Measurements from ENCODE around the gene BRF1.
"Not testable (repeated sequence)": the region's sequence is repeated elsewhere in the genome, so short reads cannot be mapped to it uniquely, and the experiment has no call there.

The BRF1 gene

DNA sequence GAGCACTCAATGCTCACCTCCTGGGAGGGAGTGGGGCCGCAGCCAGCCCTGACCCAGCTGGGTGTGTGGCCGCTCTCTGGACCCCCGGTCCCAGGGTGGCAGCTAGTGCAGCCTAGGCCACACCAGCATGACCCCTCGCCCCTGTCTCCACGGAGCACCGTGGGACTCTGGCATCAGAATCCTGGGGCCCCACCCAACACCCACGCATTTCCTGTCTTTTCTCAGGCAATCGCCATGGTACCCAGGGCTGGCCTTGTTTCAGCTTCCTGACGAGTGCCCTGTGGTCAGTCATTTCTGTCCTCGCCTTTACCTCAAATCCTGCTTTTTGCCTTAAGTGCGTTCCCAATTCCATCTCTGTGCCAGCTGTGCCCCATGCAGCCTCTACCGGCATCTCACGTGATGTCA is 29.7 kb upstream of the BRF1 start:
- Histone ChIP-seq H3K9me3 (ENCODE audit: control insufficient read depth, insufficient read depth, low read length) (no peaks in the 10 kb centered on the region), H3K4me1 (ENCODE audit: control insufficient read depth, insufficient read depth, low read length) (peaks cover 14% of the 10 kb centered on the region), H3K27me3 (ENCODE audit: control insufficient read depth, insufficient read depth, low read length) (no peaks in the 10 kb centered on the region), H3K9ac (ENCODE audit: low read depth, low read length) (no peak overlapping the region), H3K36me3 (ENCODE audit: control insufficient read depth, insufficient read depth, low read length) (peaks cover 3% of the 10 kb centered on the region), H3K4me3 (ENCODE audit: low read depth, low read length) (no peak overlapping the region)

DNA sequence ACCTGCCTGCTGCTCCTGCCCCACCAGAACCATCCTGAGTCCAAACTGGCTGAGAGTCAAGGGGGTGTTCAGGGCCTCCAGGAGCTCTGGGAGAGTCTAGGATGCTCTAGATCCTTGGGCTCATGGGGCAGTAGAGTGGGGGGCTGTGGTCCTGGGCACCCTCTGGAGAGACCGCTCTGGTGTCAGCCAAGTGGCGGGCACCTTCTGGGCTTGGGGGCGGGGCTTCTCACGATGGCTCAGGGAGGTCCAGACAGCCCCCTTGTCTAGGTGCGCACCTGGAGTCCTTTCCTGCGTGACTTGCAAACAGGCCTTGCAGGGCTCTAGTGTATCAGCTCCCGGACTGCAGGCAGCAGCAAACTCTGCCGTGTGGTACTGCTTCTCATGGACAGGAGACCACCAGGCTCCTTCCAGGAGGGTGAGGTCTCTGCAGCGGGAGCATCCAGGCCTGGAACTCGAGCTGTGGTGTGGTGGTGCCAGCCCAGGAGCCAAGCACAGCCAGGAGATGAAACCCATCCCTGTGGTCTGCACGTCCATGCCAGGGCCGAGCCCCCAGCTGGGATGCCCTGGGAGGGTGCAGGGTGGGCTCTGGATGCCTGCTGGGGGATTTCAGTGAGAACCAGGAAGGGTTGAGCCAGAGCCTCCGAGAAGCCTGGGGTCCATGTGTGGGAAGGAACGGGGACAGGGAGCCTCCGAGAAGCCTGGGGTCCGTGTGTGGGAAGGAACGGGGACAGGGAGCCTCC is 28.8 kb upstream of the BRF1 start:
- no peaks in the 10 kb centered on the region for H3K27me3 ChIP-seq (ENCODE audit: control insufficient read depth, insufficient read depth, low read length)
- H3K9ac ChIP-seq (ENCODE audit: low read depth, low read length), result no peak overlapping the region
- no peak overlapping the region for H3K4me3 ChIP-seq (ENCODE audit: low read depth, low read length)
- H3K4me1 ChIP-seq (ENCODE audit: control insufficient read depth, insufficient read depth, low read length), result peaks cover 14% of the 10 kb centered on the region
- H3K9me3 ChIP-seq (ENCODE audit: control insufficient read depth, insufficient read depth, low read length), result no peaks in the 10 kb centered on the region
- peaks cover 3% of the 10 kb centered on the region for H3K36me3 ChIP-seq (ENCODE audit: control insufficient read depth, insufficient read depth, low read length)

DNA sequence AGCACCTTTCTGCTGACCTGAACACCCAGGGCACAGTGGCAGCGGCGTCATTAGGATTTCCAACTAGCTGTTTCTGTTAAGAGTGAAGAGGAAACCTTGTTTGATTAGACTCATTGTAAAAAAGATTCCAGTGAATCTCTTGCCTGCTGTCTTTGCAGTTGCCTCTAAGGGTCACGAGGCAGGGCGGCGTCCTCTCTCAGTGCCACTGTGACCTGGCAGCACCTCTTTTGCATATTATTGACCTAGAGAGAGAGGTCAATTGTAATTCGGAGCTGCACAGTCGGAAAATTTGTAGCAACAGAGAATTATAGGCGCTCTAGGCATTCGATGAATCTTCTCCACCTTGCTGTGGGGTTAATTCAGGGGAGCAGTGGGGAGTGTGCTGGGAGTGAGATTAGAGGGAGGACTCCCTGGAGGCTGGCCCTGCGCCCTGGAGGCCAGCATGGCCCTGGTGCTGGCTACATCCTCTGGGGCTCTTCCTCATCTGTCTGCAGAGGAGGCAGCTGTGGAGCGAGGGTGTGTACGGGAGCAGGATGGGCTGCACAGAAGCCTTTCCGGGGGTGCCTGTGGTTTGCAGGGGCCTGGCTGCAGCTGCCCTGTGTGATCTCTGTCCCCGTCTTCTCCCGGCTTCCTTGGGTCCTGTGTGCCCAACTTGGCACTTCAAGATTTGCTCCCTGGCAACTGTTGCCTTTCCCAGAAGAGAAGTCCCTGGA is 28.0 kb upstream of the BRF1 start:
- H3K9ac ChIP-seq (ENCODE audit: low read depth, low read length), result no peak overlapping the region
- peaks cover 15% of the 10 kb centered on the region for H3K4me1 ChIP-seq (ENCODE audit: control insufficient read depth, insufficient read depth, low read length)

DNA sequence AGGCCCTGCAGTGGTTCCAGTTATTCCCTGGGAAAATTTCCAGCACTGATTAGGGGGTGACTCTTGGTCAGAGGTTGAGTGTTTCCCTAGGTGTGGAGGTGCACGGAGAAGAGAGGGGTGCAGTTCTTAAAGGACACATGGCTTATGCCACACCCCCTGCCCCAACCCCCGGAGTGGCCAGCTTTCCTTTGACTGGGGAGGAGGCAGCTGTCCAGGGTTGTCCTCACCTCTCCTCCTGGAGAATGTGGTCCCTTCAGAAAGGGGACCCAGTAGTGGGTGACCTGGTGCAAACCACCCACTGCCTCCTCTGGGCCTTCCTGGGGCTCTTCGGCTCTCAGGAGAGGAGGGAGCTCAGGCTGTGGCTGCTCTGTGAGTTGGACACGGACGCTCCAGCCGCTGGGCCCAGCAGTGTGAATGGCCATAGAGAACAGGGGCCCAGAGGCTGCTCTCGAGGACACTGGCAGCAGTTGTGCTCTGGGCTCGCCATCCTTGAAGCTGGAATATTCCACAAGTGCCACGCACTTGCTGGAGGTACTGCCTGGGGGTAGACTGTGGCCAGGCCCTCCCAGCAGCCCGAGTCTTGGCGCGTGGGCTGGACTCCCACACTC is 27.4 kb upstream of the BRF1 start:
- no peaks in the 10 kb centered on the region for H3K36me3 ChIP-seq (ENCODE audit: control insufficient read depth, insufficient read depth, low read length)
- H3K4me1 ChIP-seq (ENCODE audit: control insufficient read depth, insufficient read depth, low read length), result peaks cover 17% of the 10 kb centered on the region
- no peaks in the 10 kb centered on the region for H3K27me3 ChIP-seq (ENCODE audit: control insufficient read depth, insufficient read depth, low read length)
- no peak overlapping the region for H3K9ac ChIP-seq (ENCODE audit: low read depth, low read length)
- H3K4me3 ChIP-seq (ENCODE audit: low read depth, low read length), result no peak overlapping the region
- H3K9me3 ChIP-seq (ENCODE audit: control insufficient read depth, insufficient read depth, low read length), result no peaks in the 10 kb centered on the region

More for the DNA sequence above, 28.0 kb upstream of the BRF1 start:
- Histone ChIP-seq H3K4me3 (ENCODE audit: low read depth, low read length) (no peak overlapping the region), H3K27me3 (ENCODE audit: control insufficient read depth, insufficient read depth, low read length) (no peaks in the 10 kb centered on the region), H3K36me3 (ENCODE audit: control insufficient read depth, insufficient read depth, low read length) (peaks cover 2% of the 10 kb centered on the region), H3K9me3 (ENCODE audit: control insufficient read depth, insufficient read depth, low read length) (no peaks in the 10 kb centered on the region)

DNA sequence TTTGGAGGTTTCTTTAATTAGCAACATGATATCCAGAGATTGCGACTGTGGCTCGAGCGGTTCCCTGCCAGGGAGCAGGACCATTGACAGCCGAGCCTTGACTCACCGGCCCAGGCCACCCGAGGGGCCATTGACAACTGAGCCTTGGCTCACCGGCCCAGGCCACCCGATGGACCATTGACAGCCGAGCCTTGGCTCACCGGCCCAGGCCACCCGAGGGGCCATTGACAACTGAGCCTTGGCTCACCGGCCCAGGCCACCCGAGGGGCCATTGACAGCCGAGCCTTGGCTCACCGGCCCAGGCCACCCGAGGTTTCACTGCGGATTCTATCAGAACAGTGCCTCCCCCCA is 26.9 kb upstream of the BRF1 start:
- H3K4me1 ChIP-seq (ENCODE audit: control insufficient read depth, insufficient read depth, low read length), result peaks cover 17% of the 10 kb centered on the region

DNA sequence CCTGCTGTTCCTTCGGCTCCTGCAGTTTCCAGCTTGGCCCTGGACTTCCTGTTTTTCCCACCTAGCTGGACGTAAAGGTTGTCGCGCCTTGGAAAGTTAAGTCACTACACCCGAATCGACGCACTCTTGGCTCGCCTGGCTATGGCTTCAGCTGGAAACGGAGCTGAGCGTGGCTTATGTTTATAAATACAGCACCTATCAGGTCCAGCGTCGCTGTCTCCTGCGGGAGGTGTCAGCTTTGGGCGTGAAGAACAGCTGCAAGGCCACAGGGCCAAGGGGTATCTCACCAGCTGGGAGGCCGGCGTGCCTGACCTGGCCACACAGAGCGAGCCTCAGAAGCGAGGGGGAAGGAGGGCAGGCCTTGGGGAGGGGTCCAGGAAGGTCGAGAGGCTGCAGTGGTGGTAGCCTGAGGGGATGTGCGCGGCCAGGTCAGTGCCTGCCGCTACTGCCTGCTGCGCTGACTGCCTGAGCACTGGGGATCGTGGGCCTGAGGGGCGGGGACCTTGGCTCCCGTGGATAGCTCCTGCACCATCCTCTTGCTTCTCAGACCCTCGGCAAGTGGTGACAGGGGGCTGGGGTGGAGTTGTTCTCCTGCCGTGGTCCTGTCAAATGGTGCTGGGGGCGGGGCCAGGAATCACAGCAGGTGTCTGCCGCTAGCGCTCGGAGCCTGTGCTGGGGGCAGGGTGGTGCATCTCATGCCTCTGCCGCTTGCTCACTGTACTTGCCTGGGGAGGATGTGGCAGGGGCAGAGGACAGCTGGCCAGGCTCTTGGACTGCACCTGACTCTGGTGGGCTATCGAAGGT is 26.3 kb upstream of the BRF1 start:
- peaks cover 17% of the 10 kb centered on the region for H3K4me1 ChIP-seq (ENCODE audit: control insufficient read depth, insufficient read depth, low read length)

More for the DNA sequence above, 26.9 kb upstream of the BRF1 start:
- H3K9ac ChIP-seq (ENCODE audit: low read depth, low read length); H3K27me3 ChIP-seq (ENCODE audit: control insufficient read depth, insufficient read depth, low read length); H3K4me3 ChIP-seq (ENCODE audit: low read depth, low read length); H3K36me3 ChIP-seq (ENCODE audit: control insufficient read depth, insufficient read depth, low read length); H3K9me3 ChIP-seq (ENCODE audit: control insufficient read depth, insufficient read depth, low read length): not testable (repeated sequence)

DNA sequence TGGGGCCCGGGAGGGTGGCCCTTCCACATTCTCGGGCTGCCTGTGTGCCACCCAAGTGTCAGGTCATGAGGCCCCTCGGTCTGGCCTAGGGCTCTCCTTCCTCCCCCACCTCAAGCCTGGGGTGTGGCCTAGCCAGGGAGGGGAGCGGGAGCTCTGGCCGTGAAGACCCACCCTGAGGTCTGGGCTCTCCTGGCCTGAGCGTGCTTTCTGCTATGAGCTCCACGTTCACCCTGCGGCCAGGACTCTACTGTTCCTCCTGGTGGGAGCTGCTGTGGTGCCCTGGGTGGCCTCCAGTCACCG is 25.7 kb upstream of the BRF1 start:
- H3K4me3 ChIP-seq (ENCODE audit: low read depth, low read length), result no peak overlapping the region
- no peaks in the 10 kb centered on the region for H3K9me3 ChIP-seq (ENCODE audit: control insufficient read depth, insufficient read depth, low read length)
- H3K4me1 ChIP-seq (ENCODE audit: control insufficient read depth, insufficient read depth, low read length), result peaks cover 17% of the 10 kb centered on the region
- peak overlapping the region; percentile 32 for H3K9ac ChIP-seq (ENCODE audit: low read depth, low read length)
- no peaks in the 10 kb centered on the region for H3K27me3 ChIP-seq (ENCODE audit: control insufficient read depth, insufficient read depth, low read length)
- no peaks in the 10 kb centered on the region for H3K36me3 ChIP-seq (ENCODE audit: control insufficient read depth, insufficient read depth, low read length)

More for the DNA sequence above, 26.3 kb upstream of the BRF1 start:
- H3K9me3 ChIP-seq (ENCODE audit: control insufficient read depth, insufficient read depth, low read length), result no peaks in the 10 kb centered on the region
- no peaks in the 10 kb centered on the region for H3K36me3 ChIP-seq (ENCODE audit: control insufficient read depth, insufficient read depth, low read length)
- H3K27me3 ChIP-seq (ENCODE audit: control insufficient read depth, insufficient read depth, low read length), result no peaks in the 10 kb centered on the region
- H3K4me3 ChIP-seq (ENCODE audit: low read depth, low read length), result no peak overlapping the region
- H3K9ac ChIP-seq (ENCODE audit: low read depth, low read length), result peak overlapping the region; percentile 32

DNA sequence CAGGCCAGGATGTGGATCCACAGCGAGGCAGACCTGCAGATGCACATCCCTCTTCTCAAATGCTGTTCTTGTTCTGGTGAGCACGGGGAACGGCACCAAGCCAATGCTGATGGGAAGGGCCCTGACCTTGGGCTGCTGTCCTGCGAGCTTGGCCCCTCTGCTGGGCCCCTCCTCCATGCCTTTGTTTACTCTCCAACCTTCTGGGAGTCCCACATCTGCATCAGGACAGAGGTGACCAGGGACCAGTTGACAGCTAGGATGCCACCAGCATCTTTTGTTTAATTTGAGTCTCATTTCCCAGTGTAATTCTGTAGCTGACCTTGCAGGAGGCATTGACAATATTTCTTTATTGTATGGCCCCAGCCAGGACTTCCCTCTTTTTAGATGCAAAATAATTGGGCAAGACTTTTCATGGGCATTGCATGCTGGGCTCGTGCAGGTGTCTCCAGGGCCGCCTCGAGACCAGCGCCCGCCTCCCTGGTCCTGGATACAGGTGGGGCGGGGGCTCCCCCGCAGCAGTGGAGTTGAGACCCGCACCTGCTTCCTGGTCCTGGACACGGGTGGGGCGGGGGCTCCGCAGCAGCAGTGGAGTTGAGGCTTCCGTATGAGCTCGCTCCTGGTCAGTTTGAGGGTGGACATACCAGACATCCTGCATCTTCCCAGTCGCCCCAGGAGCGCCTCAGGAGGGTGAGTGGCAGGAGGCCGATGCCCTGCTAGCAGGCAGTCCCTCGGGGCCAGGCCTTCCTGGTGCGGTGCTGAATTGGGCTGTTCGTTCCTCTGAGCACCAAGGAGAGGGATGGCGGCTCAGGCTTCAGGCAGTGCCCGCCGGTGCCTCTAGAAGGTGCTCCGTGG is 25.1 kb upstream of the BRF1 start:
- Histone ChIP-seq H3K4me3 (ENCODE audit: low read depth, low read length) (no peak overlapping the region), H3K27me3 (ENCODE audit: control insufficient read depth, insufficient read depth, low read length) (no peaks in the 10 kb centered on the region), H3K4me1 (ENCODE audit: control insufficient read depth, insufficient read depth, low read length) (peaks cover 17% of the 10 kb centered on the region), H3K9me3 (ENCODE audit: control insufficient read depth, insufficient read depth, low read length) (no peaks in the 10 kb centered on the region), H3K36me3 (ENCODE audit: control insufficient read depth, insufficient read depth, low read length) (no peaks in the 10 kb centered on the region), H3K9ac (ENCODE audit: low read depth, low read length) (peak overlapping the region; percentile 48)

DNA sequence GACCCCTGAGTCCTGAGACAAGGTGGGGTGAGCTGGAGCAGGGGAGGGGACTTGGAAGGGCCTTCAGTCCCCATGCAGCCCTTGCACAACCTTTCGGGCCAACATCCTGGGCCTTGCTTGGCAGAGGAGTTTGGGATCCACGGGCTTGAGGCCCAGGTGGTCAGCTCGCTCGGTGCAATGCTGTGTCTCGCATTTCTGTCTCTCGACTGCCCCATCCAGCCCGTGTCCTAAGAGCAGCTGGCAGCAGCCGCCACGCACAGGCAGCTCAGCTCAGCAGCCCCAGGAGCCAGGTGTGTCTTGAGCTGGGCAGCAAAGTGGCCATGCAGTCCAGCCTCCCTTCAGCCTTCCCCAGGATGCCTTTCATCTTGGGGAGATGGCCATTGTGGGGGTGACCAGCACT is 24.5 kb upstream of the BRF1 start:
- no peak overlapping the region for H3K4me3 ChIP-seq (ENCODE audit: low read depth, low read length)
- no peaks in the 10 kb centered on the region for H3K36me3 ChIP-seq (ENCODE audit: control insufficient read depth, insufficient read depth, low read length)
- peaks cover 16% of the 10 kb centered on the region for H3K4me1 ChIP-seq (ENCODE audit: control insufficient read depth, insufficient read depth, low read length)
- no peaks in the 10 kb centered on the region for H3K9me3 ChIP-seq (ENCODE audit: control insufficient read depth, insufficient read depth, low read length)
- H3K9ac ChIP-seq (ENCODE audit: low read depth, low read length), result peak overlapping the region; percentile 48
- no peaks in the 10 kb centered on the region for H3K27me3 ChIP-seq (ENCODE audit: control insufficient read depth, insufficient read depth, low read length)

DNA sequence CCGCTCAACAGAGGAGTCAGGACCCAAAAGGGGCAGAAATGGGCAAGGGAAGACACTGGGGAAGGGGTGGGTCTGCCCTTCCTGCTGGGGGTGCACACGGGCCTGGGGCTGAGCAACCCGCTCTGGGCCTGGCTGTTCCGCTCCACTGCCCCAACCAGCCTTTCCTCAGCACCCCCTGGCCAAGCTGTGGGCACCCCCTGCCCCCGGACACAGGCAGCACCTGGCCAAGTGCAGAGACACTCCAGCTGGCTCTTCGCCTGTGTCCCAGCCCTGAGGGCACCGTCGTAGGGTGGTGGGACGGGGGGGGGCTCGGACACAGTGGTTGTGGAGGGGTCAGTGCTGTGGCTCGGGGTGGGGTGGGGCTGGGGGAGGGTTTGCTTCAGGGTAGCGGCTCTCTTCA is 24.1 kb upstream of the BRF1 start:
- H3K9me3 ChIP-seq (ENCODE audit: control insufficient read depth, insufficient read depth, low read length), result no peaks in the 10 kb centered on the region
- no peaks in the 10 kb centered on the region for H3K36me3 ChIP-seq (ENCODE audit: control insufficient read depth, insufficient read depth, low read length)
- H3K4me3 ChIP-seq (ENCODE audit: low read depth, low read length), result no peak overlapping the region
- peak overlapping the region; percentile 54 for H3K9ac ChIP-seq (ENCODE audit: low read depth, low read length)
- H3K27me3 ChIP-seq (ENCODE audit: control insufficient read depth, insufficient read depth, low read length), result no peaks in the 10 kb centered on the region
- H3K4me1 ChIP-seq (ENCODE audit: control insufficient read depth, insufficient read depth, low read length), result peaks cover 16% of the 10 kb centered on the region
